RPMI7951 (cell line): Measurements from ENCODE around the gene CCDC28A. TPM values are rescaled to one million over a fixed set of nuclear protein-coding genes. Genes with fewer than 3 reads are reported as not detected.
"Not testable (repeated sequence)": the region's sequence is repeated elsewhere in the genome, so short reads cannot be mapped to it uniquely, and the experiment has no call there.

ENCODE experiments used
- DNase-seq: peaks from one replicate; pipeline ENCODE4 v3.0.0-alpha.2; 2012; ENCODE audit warnings: low read depth
- total RNA-seq: library from RNA; depleted of rRNA; stranded (reverse); fragments of >200 nt; shearing (Covaris generic); gene quantifications from 2 replicates; pipeline ENCODE4 v1.2.3, GENCODE V29; 2014; rRNA removed

The CCDC28A gene
- 18.7 and 25.7 TPM in 2 replicates for total RNA-seq

GRCh38 chr6:138773177-138774091 lies at the start of gene CCDC28A:
Gene CCDC28A, plus strand, starts transcription at chr6:138773769. Its CDS starts 2,352 bp downstream, at chr6:138776121.
- peak; percentile 94 for DNase-seq

- peak; percentile 79 for DNase-seq
Observed at GRCh38 chr6:138724015-138724414, 49.6 kb upstream of the CCDC28A start.

GRCh38 chr6:138726066-138726756 lies 47.4 kb upstream of the CCDC28A start:
- no peak for DNase-seq

GRCh38 chr6:138726757-138727097 lies 46.8 kb upstream of the CCDC28A start:
- no peak for DNase-seq

GRCh38 chr6:138727182-138727581 lies 46.4 kb upstream of the CCDC28A start:
- DNase-seq = no peak

GRCh38 chr6:138728662-138729061 lies 44.9 kb upstream of the CCDC28A start:
- no peak for DNase-seq

GRCh38 chr6:138730037-138730436 lies 43.5 kb upstream of the CCDC28A start:
- not testable (repeated sequence) for DNase-seq

- DNase-seq = no peak
Observed at GRCh38 chr6:138734585-138734984, 39.0 kb upstream of the CCDC28A start.

- peak; percentile 35 for DNase-seq
Observed at GRCh38 chr6:138736640-138737039, 36.9 kb upstream of the CCDC28A start.

- no peak for DNase-seq
Observed at GRCh38 chr6:138752017-138752416, 21.6 kb upstream of the CCDC28A start.

GRCh38 chr6:138757136-138757535 lies 16.4 kb upstream of the CCDC28A start:
- no peak for DNase-seq

GRCh38 chr6:138765896-138766655 lies 7.5 kb upstream of the CCDC28A start:
- peak; percentile 24 for DNase-seq

- DNase-seq = no peak
Observed at GRCh38 chr6:138769102-138769676, 4.4 kb upstream of the CCDC28A start.

GRCh38 chr6:138772596-138773176 lies 883 bp upstream of the CCDC28A start:
- DNase-seq = peak; percentile 24

- peak; percentile 10 for DNase-seq
Observed at GRCh38 chr6:138774370-138774769, 801 bp downstream of the CCDC28A start.

GRCh38 chr6:138776659-138777058 lies 3.1 kb downstream of the CCDC28A start:
- DNase-seq = no peak

GRCh38 chr6:138778331-138778730 lies 4.8 kb downstream of the CCDC28A start:
- DNase-seq = no peak

- DNase-seq = no peak
Observed at GRCh38 chr6:138782243-138782642, 8.7 kb downstream of the CCDC28A start.

GRCh38 chr6:138785079-138785478 lies 11.5 kb downstream of the CCDC28A start:
- no peak for DNase-seq

- no peak for DNase-seq
Observed at GRCh38 chr6:138785980-138786379, 12.4 kb downstream of the CCDC28A start.

- DNase-seq = no peak
Observed at GRCh38 chr6:138787138-138787537, 13.6 kb downstream of the CCDC28A start.
